K562 (cell line): ENCODE data around the gene LILRA6. TPM values are rescaled to one million over a fixed set of nuclear protein-coding genes. Genes with fewer than 3 reads are reported as not detected.
A peak's percentile ranks its signal among the peaks of the same experiment; 100 is the strongest.

Experiments used
- CBFB ChIP-seq: sonication (generic); formaldehyde crosslinking; IDR thresholded peaks from 2 replicates; pipeline ENCODE4 v1.4.0; 2020; ENCODE audit warnings: mild to moderate bottlenecking, missing genetic modification reagents
- CHD7 ChIP-seq: fragments of 200-600 bp; sonication (generic); IDR thresholded peaks from one replicate; pipeline ENCODE4 v1.6.1; 2012; ENCODE audit warnings: mild to moderate bottlenecking, low read depth, low read length, inconsistent platforms
- GTF2F1 ChIP-seq: IDR thresholded peaks from 2 replicates; pipeline ENCODE4 v1.6.1; 2011; ENCODE audit warnings: low read depth, low read length, improper control_type of control experiment
- MED1 ChIP-seq: sonication (generic); formaldehyde crosslinking; IDR thresholded peaks from 2 replicates; pipeline ENCODE4 v1.8.1; 2023; ENCODE audit warnings: missing genetic modification reagents, borderline replicate concordance
- MNT ChIP-seq, 2 experiments: fragments of 450-650 bp; conservative IDR thresholded peaks; 2 replicates each; pipeline ENCODE4 v1.6.1; 2017; ENCODE audit warnings: mild to moderate bottlenecking in 2 of 2, moderate library complexity in 2 of 2
- PCBP1 ChIP-seq: fragments of 200-400 bp; formaldehyde crosslinking; IDR thresholded peaks from 2 replicates; pipeline ENCODE4 v1.6.1; 2018; ENCODE audit warnings: mild to moderate bottlenecking, low read depth, low read length; ENCODE audit not compliant: poor library complexity, severe bottlenecking
- POLR2AphosphoS5 ChIP-seq: IDR thresholded peaks from 2 replicates; pipeline ENCODE4 v1.6.1; 2011; ENCODE audit warnings: mild to moderate bottlenecking, low read depth, low read length, moderate library complexity; ENCODE audit not compliant: control insufficient read depth, insufficient read depth
- POLR3A ChIP-seq: IDR thresholded peaks from 2 replicates; pipeline ENCODE4 v1.6.1; 2011; ENCODE audit warnings: borderline replicate concordance, mild to moderate bottlenecking, moderate library complexity; ENCODE audit not compliant: insufficient read length, insufficient read depth; ENCODE audit errors: extremely low read depth
- YY1 ChIP-seq, 3 experiments: IDR thresholded peaks; 2 replicates each; pipeline ENCODE4 v1.6.1; 2011; ENCODE audit warnings: low read length in 2 of 3, mild to moderate bottlenecking in 2 of 3, moderate library complexity in 2 of 3, borderline replicate concordance in 1 of 3, control low read depth in 1 of 3, low read depth in 1 of 3; ENCODE audit not compliant: insufficient read depth in 3 of 3, insufficient replicate concordance in 2 of 3, control insufficient read depth in 1 of 3, insufficient read length in 1 of 3; ENCODE audit errors: extremely low read depth in 1 of 3
- ZNF57 ChIP-seq: fragments of 450-650 bp; formaldehyde crosslinking; IDR thresholded peaks from 2 replicates; pipeline ENCODE4 v1.4.0; 2020; ENCODE audit warnings: mild to moderate bottlenecking, moderate library complexity
- ZSCAN32 ChIP-seq: fragments of 450-650 bp; formaldehyde crosslinking; IDR thresholded peaks from 2 replicates; pipeline ENCODE4 v1.4.0; 2020; ENCODE audit warnings: mild to moderate bottlenecking, moderate library complexity
- polyA plus RNA-seq, 8 experiments: library from polyadenylated mRNA; depleted of rRNA in 4 of 8; stranded (reverse) in 5 of 8; unstranded in 3 of 8; fragments of >200 nt; fragmentation: Nextera tagmentation in 2 of 8; fragmentation: Illumina TruSeq in 1 of 8; extraction: Ambion mirVana in 2 of 8; extraction: Trizol in 1 of 8; gene quantifications; 2 replicates each; pipeline versions ENCODE4 v1.2.1 to v1.2.3, GENCODE V29; 2011 to 2014; ENCODE audit warnings: inconsistent platforms in 1 of 8, missing spikeins in 1 of 8
- total RNA-seq, 7 experiments: library from RNA; depleted of rRNA in 6 of 7; stranded (reverse); fragments of >200 nt in 6 of 7; fragmentation: Illumina TruSeq in 2 of 7; extraction: Trizol in 2 of 7; gene quantifications; 2 replicates each; pipeline versions ENCODE4 v1.2.1 to v1.2.3, GENCODE V29; 2011 to 2021; ENCODE audit warnings: low replicate concordance in 1 of 7

LILRA6 gene
- total and polyA plus RNA-seq, 9 of the 15 experiments (the other 6 are each of a cell fraction or from before 2014, with no cell fraction given) = 0.03 TPM; not detected in 8

- TF ChIP-seq CHD7 (no peak), CBFB (CRISPR knock-in tag) (no peak), ZSCAN32 (CRISPR knock-in tag) (no peak), POLR3A (no peak), POLR2AphosphoS5 (peak; percentile 67), MNT (conservative IDR thresholded peaks at IDR 0.05) (peak in 1 of 2 experiments; percentile 7; a peak in 2 of 4 replicates), GTF2F1 (no peak), PCBP1 (peak; percentile 66), ZNF57 (no peak), MED1 (CRISPR knock-in tag) (no peak), YY1 (IDR thresholded peaks at IDR 0.05; ENCODE audit: borderline replicate concordance in 1 of 3, control insufficient read depth in 1 of 3, extremely low read depth in 1 of 3, insufficient read depth in 3 of 3, insufficient read length in 1 of 3, insufficient replicate concordance in 2 of 3, low read depth in 1 of 3, low read length in 2 of 3) (peak in 2 of 3 experiments; percentile 53 to 59)
Observed at GRCh38 chr19:54189145-54189734, 53.4 kb downstream of the LILRA6 start, which contains the start of gene MBOAT7 (continued).
